Epidermal melanocyte (primary cell): ENCODE results near the gene LIPC.

Experiments
- DNase-seq: peaks from one replicate; pipeline ENCODE4 v3.0.0; 2011; ENCODE audit warnings: low spot score; ENCODE audit not compliant: insufficient read length

LIPC gene

GRCh38 chr15:58551084-58551763 is 119.4 kb downstream of the LIPC start:
- no peak for DNase-seq

GRCh38 chr15:58551764-58552504 is 120.1 kb downstream of the LIPC start:
- DNase-seq, result peak; percentile 36

- no peak for DNase-seq
Observed at GRCh38 chr15:58552505-58553364, 120.9 kb downstream of the LIPC start.

GRCh38 chr15:58553365-58553918 is 121.7 kb downstream of the LIPC start:
- DNase-seq, result no peak

- DNase-seq, result no peak
Observed at GRCh38 chr15:58554758-58555157, 123.0 kb downstream of the LIPC start.

- no peak for DNase-seq
Observed at GRCh38 chr15:58555162-58556027, 123.6 kb downstream of the LIPC start.

- DNase-seq, result no peak
Observed at GRCh38 chr15:58556028-58556361, 124.2 kb downstream of the LIPC start.

- no peak for DNase-seq
Observed at GRCh38 chr15:58556541-58556940, 124.8 kb downstream of the LIPC start.

- no peak for DNase-seq
Observed at GRCh38 chr15:58558777-58559176, 127.0 kb downstream of the LIPC start.

GRCh38 chr15:58559904-58560588 is 128.3 kb downstream of the LIPC start:
- no peak for DNase-seq

- no peak for DNase-seq
Observed at GRCh38 chr15:58561321-58561720, 129.5 kb downstream of the LIPC start.

- no peak for DNase-seq
Observed at GRCh38 chr15:58562135-58562534, 130.3 kb downstream of the LIPC start.

- DNase-seq, result no peak
Observed at GRCh38 chr15:58564981-58565380, 133.2 kb downstream of the LIPC start.

GRCh38 chr15:58565619-58566018 is 133.8 kb downstream of the LIPC start:
- DNase-seq, result no peak

GRCh38 chr15:58566029-58566428 is 134.2 kb downstream of the LIPC start:
- DNase-seq, result no peak

GRCh38 chr15:58568157-58568571 is 136.4 kb downstream of the LIPC start:
- no peak for DNase-seq

- DNase-seq, result no peak
Observed at GRCh38 chr15:58569455-58569854, 137.7 kb downstream of the LIPC start.

- DNase-seq, result no peak
Observed at GRCh38 chr15:58571491-58571890, 139.7 kb downstream of the LIPC start.

GRCh38 chr15:58572521-58572920 is 140.7 kb downstream of the LIPC start:
- no peak for DNase-seq

- DNase-seq, result no peak
Observed at GRCh38 chr15:58573270-58573669, 141.5 kb downstream of the LIPC start.
